ENCODE results near the gene BUD23.
"Not testable (repeated sequence)": the region's sequence is repeated elsewhere in the genome, so short reads cannot be mapped to it uniquely, and the experiment has no call there.

Gene BUD23, protein sequence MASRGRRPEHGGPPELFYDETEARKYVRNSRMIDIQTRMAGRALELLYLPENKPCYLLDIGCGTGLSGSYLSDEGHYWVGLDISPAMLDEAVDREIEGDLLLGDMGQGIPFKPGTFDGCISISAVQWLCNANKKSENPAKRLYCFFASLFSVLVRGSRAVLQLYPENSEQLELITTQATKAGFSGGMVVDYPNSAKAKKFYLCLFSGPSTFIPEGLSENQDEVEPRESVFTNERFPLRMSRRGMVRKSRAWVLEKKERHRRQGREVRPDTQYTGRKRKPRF

DNA sequence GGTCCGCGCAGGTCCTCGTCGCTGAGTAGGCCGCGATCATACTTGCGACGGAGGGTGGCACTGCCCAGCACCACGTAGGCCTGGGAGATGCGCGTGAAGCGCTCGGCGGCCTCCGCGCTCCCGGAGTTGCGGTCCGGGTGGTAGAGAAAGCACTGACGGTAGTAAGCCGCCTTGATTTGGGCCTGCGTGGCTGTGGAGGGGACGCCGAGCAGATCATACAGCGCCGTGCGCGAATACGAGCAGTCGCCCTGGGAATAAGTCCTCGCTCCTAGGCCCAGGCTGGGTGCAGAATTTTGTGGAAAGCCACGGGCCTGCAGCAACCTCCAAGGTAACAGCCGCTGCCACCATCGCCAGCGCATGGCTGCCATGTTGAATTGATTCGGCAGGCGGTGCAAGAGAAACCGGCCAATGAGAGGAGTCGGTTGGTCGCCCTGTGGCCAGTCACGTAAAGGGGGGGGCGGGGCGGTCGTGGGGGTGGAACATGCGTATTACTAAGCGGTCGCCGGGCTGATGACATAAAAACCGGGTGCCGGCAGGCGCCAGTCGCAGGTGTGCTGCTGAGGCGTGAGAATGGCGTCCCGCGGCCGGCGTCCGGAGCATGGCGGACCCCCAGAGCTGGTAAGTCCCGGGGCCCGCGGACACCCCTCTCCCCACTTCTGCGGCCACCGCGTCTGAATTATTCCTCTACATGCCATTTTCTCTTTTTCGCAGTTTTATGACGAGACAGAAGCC lies at the start of gene BUD23, which contains the start of gene DNAJC30:
BUD23 (plus strand) TSS at position 542 of the 732 bp plus-strand sequence; CDS start at position 571, 29 bp downstream.
DNAJC30 (minus strand) TSS at position 398 of the 732 bp plus-strand sequence; CDS start at position 368, 30 bp downstream.
- peak; percentile 97 for DNase-seq

DNA sequence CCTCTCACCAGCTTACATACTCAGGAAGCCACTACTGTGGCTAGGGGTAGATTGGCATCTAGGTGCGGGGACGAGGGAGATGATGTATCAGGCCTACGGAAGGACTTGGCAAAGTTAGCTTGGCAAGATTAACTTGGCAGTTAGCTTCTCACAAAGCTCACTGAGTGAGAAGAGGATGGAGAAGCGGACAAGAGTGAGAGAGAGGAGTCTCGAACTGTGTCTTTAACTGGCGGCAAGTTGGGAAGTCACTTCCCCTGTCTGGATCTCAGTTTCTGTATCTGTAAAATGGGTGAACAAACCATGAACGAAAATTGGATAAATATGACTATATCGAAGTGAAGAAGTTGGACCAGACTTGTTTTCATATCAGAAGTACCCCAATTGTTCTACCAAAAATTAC lies 49.6 kb upstream of the BUD23 start:
- DNase-seq, result no peak

DNA sequence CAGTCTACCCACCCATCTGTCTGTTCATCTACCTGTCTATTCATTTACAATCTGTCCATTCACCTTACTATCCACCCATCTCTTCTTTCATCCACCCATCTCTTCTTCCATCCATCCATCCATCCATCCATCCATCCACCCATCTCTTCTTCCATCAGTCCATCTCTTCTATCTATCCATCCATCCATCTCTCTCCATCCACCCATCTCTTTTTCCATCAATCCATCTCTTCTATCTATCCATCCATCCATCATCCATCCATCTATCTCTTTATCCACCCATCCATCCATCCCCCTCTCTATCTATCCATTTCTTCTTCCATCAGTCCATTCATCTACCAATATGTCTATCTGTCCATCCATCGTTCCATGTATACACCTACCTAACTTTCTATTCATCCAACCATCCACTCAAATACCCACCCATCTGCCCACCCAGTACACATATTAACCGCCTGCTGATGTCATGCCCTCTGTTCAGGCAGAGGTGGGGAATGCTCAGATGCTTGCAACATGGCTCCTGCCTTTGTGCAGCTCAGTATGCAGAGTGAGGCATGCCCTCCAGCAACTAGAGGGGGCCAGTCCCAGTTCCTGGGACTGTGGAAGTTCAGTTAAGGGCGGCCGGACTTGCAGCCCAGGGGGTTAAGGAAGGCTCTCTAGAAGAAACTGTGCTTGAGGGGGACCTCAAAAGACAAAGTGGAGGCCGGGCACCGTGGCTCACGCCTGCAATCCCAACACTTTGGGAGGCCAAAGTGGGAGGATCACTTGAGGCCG lies 47.8 kb upstream of the BUD23 start:
- DNase-seq, result no peak

- DNase-seq, result no peak
Observed at GRCh38 chr7:73638911-73639310, 44.5 kb upstream of the BUD23 start.

DNA sequence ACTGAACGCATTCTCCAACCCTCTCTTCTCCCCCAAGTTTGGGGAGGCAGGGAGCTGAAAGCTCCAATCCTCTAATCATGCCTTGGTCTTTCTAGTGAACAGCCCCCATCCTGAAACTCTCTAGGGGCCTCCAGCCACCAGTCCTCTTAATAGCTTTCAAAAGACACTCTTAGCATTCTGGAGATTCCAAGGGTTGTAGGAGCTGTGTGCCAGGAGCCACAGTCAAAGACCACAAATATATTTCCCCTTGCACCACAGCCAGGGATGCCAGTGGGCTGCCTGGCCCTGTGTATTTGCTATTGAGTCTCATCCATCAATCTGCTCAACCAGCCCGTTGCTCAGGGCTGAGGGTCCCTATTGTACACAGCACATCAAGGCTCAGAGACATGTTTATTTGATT lies 40.6 kb upstream of the BUD23 start:
- no peak for DNase-seq

- DNase-seq, result no peak
Observed at GRCh38 chr7:73644688-73645286, 38.6 kb upstream of the BUD23 start.

- no peak for DNase-seq
Observed at GRCh38 chr7:73645643-73646174, 37.7 kb upstream of the BUD23 start.

GRCh38 chr7:73646785-73647724 lies 36.3 kb upstream of the BUD23 start:
- no peak for DNase-seq

DNA sequence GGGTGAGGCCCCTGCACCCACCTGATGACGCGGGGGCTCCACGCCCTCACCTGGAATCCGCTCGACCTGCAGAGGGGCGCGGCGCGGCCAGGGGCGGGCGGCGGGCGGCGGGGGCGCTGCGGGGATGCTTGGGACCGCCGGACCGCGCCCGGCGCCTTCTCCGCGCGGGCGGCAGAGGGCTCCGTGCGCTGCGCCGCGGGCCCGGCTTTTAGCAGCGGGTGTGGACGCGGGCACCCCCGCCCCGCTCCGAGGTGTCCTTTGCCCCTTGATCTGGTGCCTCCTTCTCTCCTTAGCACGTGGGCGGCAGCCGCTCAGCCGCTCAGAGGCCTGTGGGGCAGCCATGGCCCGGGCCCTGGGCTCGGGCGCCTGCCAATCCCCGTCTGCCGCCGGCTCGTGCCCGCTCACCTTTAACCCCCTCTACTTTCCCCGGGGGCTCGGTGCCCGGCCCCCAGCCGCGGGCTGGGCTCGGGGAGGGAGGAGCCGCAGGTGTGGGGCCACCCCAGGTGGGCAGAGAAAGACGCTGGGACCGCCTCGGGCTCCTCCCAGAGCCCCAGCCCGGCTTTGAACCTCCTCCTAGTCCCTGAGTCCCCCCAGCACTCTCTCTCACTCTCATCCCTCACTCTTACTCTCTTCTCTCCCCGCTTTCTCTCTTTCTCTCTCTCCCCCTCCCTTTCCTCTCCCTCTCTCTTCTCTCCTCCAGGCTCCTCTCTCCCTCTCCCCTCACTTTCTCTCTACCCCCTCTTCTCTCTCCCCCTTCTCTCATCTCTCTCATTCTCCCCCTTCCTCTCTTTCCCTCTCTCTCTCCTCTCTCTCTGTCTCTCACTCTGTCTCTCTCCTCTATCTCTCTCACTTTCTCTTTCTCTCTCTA lies 35.4 kb upstream of the BUD23 start:
- DNase-seq, result no peak

DNA sequence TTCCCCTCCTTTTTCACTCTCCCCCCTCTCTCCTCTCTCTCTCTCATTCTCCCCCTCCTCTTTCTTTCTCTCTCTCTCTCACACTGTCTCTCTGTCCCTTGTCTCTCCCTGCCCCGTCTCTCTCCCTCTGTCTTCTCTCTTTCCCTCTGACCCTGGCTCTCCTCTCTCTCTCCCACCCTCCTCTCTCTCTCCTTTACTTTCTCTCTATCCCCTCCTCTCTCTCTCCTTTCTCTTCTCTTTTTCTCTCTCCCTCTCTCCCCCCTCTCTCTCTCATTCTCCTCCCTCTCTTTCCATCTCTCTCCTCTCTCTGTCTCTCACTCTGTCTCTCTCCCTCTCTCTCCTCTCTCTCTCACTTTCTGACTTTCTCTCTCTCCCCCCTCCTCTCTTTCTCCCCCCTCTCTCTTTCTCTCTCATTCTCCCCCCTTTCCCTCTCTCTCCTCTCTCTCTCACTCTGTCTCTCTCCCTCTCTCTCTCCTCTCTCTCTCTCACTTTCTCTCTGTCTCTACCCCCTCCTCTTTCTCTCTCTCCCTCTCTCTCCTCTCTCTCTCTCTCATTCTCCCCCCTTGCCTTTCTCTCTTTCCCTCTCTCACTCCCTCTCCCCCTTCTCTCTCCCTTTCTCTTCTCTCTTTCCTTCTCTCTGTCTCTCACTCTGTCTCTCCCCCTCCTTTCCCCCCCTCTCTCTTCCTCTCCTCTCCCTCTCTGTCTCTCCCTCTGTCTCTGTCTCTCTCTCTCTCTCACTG lies 34.6 kb upstream of the BUD23 start:
- no peak for DNase-seq

DNA sequence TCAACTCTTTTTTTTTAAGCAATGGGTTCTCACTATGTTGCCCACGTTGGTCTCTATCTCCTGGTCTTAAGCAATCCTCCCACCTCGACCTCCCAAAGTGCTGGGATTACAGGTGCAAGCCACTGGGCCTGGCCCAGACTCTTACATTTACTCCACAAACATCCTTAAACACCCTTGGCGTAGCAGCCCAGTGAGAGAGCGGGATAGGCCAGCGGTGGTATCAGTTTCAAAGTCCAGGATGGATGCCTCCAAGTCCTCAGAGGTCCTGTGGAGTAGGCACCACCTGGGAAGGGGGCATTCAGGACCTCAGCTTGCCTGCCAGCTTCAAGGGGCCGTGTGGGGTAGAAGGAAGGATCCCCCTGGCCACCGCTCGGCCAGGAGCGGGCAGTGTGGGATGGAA lies 33.8 kb upstream of the BUD23 start:
- no peak for DNase-seq

DNA sequence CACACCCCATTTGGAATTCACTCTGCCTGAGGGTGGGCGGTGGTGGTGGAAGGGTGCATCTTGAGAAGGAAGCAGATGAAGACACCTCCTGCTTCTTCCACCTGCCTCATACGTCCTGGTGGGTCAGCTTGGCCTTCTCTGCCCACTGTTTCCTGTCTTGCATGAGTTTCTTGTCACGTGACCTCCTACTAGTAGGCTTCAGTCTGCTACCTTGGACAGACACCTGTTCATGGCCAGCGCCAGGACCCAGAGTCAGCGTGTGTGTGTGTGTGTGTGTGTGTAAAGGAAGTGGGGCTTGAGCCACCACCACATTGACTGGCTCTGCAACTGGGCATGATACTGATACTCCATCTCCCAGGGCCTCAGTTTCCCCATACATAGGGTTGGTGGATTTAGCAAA lies 32.9 kb upstream of the BUD23 start:
- no peak for DNase-seq

DNA sequence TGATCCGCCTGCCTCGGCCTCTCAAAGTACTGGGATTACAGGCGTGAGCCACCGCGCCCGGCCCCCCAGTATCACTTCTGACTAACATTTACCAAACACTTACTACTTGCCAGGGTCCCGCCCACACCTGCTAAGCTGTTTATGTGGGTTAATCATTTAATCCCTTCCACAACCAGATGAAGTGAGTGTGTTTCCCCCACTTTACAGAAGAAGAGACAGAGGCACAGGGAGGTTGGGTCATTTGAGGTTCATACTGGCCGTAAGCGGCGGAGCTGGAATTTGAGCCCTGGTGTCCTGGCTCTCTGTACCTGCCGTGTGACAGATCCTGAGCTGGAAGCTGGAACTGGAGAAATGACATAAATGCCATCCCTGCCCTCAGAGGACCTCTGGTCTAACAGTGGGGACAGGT lies 30.9 kb upstream of the BUD23 start:
- DNase-seq, result no peak

- DNase-seq, result not testable (repeated sequence)
Observed at GRCh38 chr7:73655309-73655708, 28.1 kb upstream of the BUD23 start.

- DNase-seq, result no peak
Observed at GRCh38 chr7:73659983-73660382, 23.4 kb upstream of the BUD23 start.

DNA sequence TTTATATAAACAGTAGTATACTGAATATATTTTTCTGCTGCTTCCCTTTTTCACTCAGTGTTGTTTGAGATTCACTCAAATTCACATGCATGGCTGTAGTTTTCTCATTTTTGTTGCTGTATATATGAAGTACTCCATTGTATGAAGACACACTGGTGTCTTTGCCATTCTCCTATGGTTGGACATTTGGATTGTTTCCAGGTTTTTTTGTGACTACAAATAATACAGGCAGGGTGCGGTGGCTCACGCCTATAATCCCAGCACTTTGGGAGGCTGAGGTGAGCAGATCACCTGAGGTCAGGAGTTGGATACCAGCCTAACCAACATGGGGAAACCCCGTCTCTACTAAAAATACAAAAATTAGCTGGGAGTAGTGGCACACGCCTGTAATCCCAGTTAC lies 22.8 kb upstream of the BUD23 start:
- not testable (repeated sequence) for DNase-seq

DNA sequence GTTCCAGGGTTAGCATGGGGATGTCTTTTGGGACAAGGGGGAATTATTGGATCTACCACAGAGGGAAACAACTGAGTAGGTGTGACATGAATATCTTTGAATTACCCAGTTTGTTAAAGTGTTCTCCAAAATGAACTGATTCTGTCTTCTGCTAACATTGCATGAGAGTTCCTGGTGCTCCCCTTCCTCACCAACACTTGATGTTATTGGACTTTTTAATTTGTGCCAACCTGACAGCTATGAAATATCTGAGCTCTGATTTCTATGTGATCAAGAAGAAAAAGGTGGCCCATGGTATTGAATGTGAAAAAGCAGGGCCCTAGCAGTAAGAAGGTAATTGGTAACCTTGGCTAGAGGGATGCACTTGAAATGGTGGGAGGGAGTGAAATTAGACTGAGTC lies 20.4 kb upstream of the BUD23 start:
- DNase-seq, result no peak

DNA sequence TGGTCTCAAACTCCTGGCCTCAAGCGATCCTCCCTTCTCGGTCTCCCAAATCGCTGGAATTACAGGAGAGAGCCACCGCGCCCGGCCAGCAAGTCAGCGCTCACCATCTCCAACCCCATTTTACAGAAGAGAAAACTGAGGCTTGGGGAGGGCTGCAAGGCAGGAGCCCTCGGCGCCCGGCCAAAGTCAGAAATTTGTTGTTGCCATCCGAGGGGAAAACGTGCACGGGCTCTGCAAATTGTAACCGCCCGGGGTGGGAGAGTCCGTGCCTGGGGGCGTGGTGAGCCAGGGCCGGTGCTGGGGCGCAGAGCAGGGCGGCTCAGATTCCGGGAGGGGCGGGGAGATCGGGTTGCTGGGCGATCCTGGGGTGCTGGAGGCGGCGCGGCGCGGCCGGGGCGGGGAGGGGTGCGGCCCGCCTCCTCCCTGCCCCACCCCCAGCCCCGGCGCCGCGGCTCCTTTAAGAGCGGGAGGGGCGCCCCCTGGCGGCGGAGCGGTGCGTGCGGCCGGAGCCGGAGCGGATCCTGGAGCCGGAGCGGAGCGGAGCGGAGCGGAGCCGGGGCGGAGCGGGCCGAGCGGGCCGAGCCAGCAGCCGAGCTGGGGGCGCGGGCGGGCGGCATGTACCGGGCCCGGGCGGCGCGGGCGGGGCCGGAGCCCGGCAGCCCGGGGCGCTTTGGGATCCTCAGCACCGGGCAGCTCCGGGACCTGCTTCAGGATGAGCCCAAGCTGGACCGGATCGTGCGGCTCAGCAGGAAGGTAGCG lies 15.9 kb upstream of the BUD23 start, which contains the start of gene VPS37D:
VPS37D (plus strand) TSS at position 488 of the 759 bp plus-strand sequence; CDS start at position 616, 128 bp downstream.
- peak; percentile 91 for DNase-seq

All from activated CD4-positive, alpha-beta T cell treated with anti-CD3 and anti-CD28 coated beads, Interleukin-2, amount 50 U/mL, for 16 hours (primary cell).